Liver (tissue), 9 donors: ENCODE results near the gene IZUMO1. TPM values are rescaled to one million over a fixed set of nuclear protein-coding genes. Genes with fewer than 3 reads are reported as not detected.

Experiments used
- DNase-seq: peaks from one replicate; pipeline ENCODE4 v3.0.0-alpha.2; 2017; ENCODE audit warnings: low spot score
- H3K27ac ChIP-seq, 2 donors: one replicate each; pipeline ENCODE4 v1.7.0; 2013; ENCODE audit warnings: inconsistent platforms in 2 of 2, low read length in 2 of 2, control low read depth in 1 of 2, low read depth in 1 of 2, mild to moderate bottlenecking in 1 of 2
- H3K27me3 ChIP-seq, 4 donors: one replicate each; pipeline versions ENCODE4 v1.6.1 to v1.7.0; 2013; ENCODE audit warnings: low read length in 3 of 4, inconsistent platforms in 1 of 4, mild to moderate bottlenecking in 1 of 4, moderate library complexity in 1 of 4; ENCODE audit not compliant: control insufficient read depth in 4 of 4, insufficient read depth in 4 of 4
- H3K36me3 ChIP-seq, 4 donors: one replicate each; pipeline versions ENCODE4 v1.6.1 to v1.7.0; 2013; ENCODE audit warnings: low read length in 3 of 4, mild to moderate bottlenecking in 3 of 4, low read depth in 1 of 4, moderate library complexity in 1 of 4; ENCODE audit not compliant: control insufficient read depth in 4 of 4, insufficient read depth in 3 of 4
- H3K4me1 ChIP-seq, 4 donors: one replicate each; pipeline versions ENCODE4 v1.6.1 to v1.7.0; 2013; ENCODE audit warnings: low read length in 3 of 4, mild to moderate bottlenecking in 3 of 4, moderate library complexity in 1 of 4; ENCODE audit not compliant: control insufficient read depth in 4 of 4, insufficient read depth in 4 of 4
- H3K4me3 ChIP-seq, 3 donors: one replicate each; pipeline versions ENCODE4 v1.6.1 to v1.7.0; 2013; ENCODE audit warnings: low read length in 3 of 3, control low read depth in 1 of 3, low read depth in 1 of 3, mild to moderate bottlenecking in 1 of 3
- H3K9ac ChIP-seq, 2 donors: one replicate each; pipeline ENCODE4 v1.7.0; 2013; ENCODE audit warnings: low read length in 2 of 2, mild to moderate bottlenecking in 2 of 2, moderate library complexity in 2 of 2, control low read depth in 1 of 2, low read depth in 1 of 2
- H3K9me3 ChIP-seq, 4 donors: one replicate each; pipeline versions ENCODE4 v1.6.1 to v1.7.0; 2013; ENCODE audit warnings: low read length in 3 of 4; ENCODE audit not compliant: control insufficient read depth in 4 of 4
- EGR1 ChIP-seq, 2 donors: IDR thresholded peaks; 2 replicates each; pipeline ENCODE4 v1.6.1; 2016 to 2018; ENCODE audit warnings: antibody characterized with exemption in 2 of 2, low read depth in 2 of 2
- FOXA1 ChIP-seq: IDR thresholded peaks from 2 replicates; pipeline ENCODE4 v1.6.1; 2016; ENCODE audit warnings: antibody characterized with exemption
- FOXA2 ChIP-seq: IDR thresholded peaks from 2 replicates; pipeline ENCODE4 v1.6.1; 2016; ENCODE audit warnings: antibody characterized with exemption
- GABPA ChIP-seq, 2 donors: IDR thresholded peaks in 1 of 2; conservative IDR thresholded peaks in 1 of 2; 2 replicates each; pipeline ENCODE4 v1.6.1; 2016; ENCODE audit warnings: antibody characterized with exemption in 2 of 2, mild to moderate bottlenecking in 1 of 2, moderate library complexity in 1 of 2
- HNF4A ChIP-seq, 2 donors: conservative IDR thresholded peaks; 2 replicates each; pipeline ENCODE4 v1.6.1; 2016; ENCODE audit warnings: antibody characterized with exemption in 2 of 2, mild to moderate bottlenecking in 2 of 2
- HNF4G ChIP-seq: IDR thresholded peaks from 2 replicates; pipeline ENCODE4 v1.6.1; 2016; ENCODE audit warnings: antibody characterized with exemption
- JUND ChIP-seq, 2 donors: IDR thresholded peaks; 2 replicates each; pipeline ENCODE4 v1.6.1; 2016; ENCODE audit warnings: antibody characterized with exemption in 2 of 2
- NR2F2 ChIP-seq: IDR thresholded peaks from 2 replicates; pipeline ENCODE4 v1.6.1; 2016; ENCODE audit warnings: antibody characterized with exemption
- RAD21 ChIP-seq, 2 donors: IDR thresholded peaks; 2 replicates each; pipeline ENCODE4 v1.6.1; 2016; ENCODE audit warnings: antibody characterized with exemption in 2 of 2, mild to moderate bottlenecking in 2 of 2
- RXRA ChIP-seq, 2 donors: IDR thresholded peaks; 2 replicates each; pipeline ENCODE4 v1.6.1; 2017 to 2018; ENCODE audit warnings: antibody characterized with exemption in 2 of 2, mild to moderate bottlenecking in 1 of 2
- TAF1 ChIP-seq: conservative IDR thresholded peaks from 2 replicates; pipeline ENCODE4 v1.6.1; 2016; ENCODE audit warnings: antibody characterized with exemption, mild to moderate bottlenecking
- YY1 ChIP-seq: IDR thresholded peaks from 2 replicates; pipeline ENCODE4 v1.6.1; 2016; ENCODE audit warnings: antibody characterized with exemption, mild to moderate bottlenecking
- WGBS: extraction: QIAGEN DNeasy Blood & Tissue Kit; methylation state at CpG from one replicate; pipeline ENCODE4 v1.1.7; 2013; 5-methylcytosine and 5-hydroxymethylcytosine counted together
- polyA plus RNA-seq, 2 donors: library from polyadenylated mRNA; stranded (reverse) in 1 of 2; unstranded in 1 of 2; fragments of 200-250 nt in 1 of 2; fragments of >200 nt in 1 of 2; fragmentation: Nextera tagmentation in 1 of 2; extraction: Ambion mirVana in 1 of 2; gene quantifications; one replicate each; pipeline versions ENCODE4 v1.2.1 to v1.2.3, GENCODE V29; 2013 to 2015
- total RNA-seq, 2 donors: library from RNA; depleted of rRNA; stranded (reverse); fragments of >200 nt; gene quantifications; one replicate each; pipeline ENCODE4 v1.2.3, GENCODE V29; 2014
- TF ChIP-seq, protein P1 (sequence below): IDR thresholded peaks from 2 replicates; pipeline ENCODE4 v1.6.1; 2016; ENCODE audit warnings: antibody characterized with exemption
- TF ChIP-seq, protein P2 (sequence below): IDR thresholded peaks from 2 replicates; pipeline ENCODE4 v1.6.1; 2016; ENCODE audit warnings: antibody characterized with exemption
- TF ChIP-seq, protein P3 (sequence below): fragments of 150-350 bp; IDR thresholded peaks from 2 replicates; pipeline ENCODE4 v1.5.1; 2017; ENCODE audit warnings: improper control_type of control experiment, low read depth, low read length; ENCODE audit not compliant: missing input control
- TF ChIP-seq, protein P4 (sequence below): IDR thresholded peaks from 2 replicates; pipeline ENCODE4 v1.6.1; 2016; ENCODE audit warnings: antibody characterized with exemption
- TF ChIP-seq, protein P5 (sequence below): IDR thresholded peaks from 2 replicates; pipeline ENCODE4 v1.6.1; 2016; ENCODE audit warnings: antibody characterized with exemption, mild to moderate bottlenecking
- donor health status: healthy.
- donor health status: healthy.
- donor health status: healthy.
- donor health status: healthy.
- donor health status: healthy.

IZUMO1 gene
- total and polyA plus RNA-seq, 4 donors, result 0.33 to 0.47 TPM; not detected in 2

DNA sequence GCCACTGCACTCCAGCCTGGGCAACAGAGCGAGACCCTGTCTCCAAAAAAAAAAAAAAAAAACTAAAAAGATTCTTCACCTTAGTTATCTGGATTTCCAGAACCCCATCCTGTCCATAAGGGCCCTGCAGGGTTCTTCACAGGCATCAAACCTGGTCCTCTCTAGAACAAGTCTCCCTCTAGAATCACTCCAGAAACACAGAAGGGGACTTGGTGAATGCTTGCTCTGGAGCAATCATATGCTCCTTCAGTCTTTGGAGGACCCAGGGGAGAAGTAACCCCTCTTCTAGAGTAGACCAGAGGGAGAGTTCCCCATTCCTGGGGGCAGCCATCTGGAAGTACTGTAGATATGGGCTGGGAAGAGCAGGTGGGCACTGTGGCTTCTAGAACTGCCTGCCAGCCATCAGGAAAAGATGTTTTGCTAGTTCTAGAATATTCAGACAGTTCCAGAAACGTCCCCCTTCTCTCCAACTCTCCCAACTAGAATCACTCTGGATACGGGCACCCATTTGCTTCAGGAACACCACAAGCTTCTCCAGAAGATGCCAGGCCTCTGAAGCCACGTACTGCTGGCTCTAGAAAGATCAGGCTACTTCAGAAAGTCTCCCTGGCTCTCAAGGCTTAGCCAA lies 3.0 kb upstream of the IZUMO1 start:
- no peak for DNase-seq
- H3K4me1 ChIP-seq, result peaks cover 0 to 6% (median 3%) of the 10 kb centered on the region in 4 donors
- WGBS, result 88% methylated on average over 4 of the region's 4 CpGs
- H3K9me3 ChIP-seq, result no peaks in the 10 kb centered on the region
- TF ChIP-seq NR2F2, result no peak
- no peak for TF ChIP-seq FOXA1
- TF ChIP-seq FOXA2, result no peak
- no peak for TF ChIP-seq JUND (IDR thresholded peaks at IDR 0.05)
- no peak for TF ChIP-seq TAF1
- TF ChIP-seq, protein P1, sequence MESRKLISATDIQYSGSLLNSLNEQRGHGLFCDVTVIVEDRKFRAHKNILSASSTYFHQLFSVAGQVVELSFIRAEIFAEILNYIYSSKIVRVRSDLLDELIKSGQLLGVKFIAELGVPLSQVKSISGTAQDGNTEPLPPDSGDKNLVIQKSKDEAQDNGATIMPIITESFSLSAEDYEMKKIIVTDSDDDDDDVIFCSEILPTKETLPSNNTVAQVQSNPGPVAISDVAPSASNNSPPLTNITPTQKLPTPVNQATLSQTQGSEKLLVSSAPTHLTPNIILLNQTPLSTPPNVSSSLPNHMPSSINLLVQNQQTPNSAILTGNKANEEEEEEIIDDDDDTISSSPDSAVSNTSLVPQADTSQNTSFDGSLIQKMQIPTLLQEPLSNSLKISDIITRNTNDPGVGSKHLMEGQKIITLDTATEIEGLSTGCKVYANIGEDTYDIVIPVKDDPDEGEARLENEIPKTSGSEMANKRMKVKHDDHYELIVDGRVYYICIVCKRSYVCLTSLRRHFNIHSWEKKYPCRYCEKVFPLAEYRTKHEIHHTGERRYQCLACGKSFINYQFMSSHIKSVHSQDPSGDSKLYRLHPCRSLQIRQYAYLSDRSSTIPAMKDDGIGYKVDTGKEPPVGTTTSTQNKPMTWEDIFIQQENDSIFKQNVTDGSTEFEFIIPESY, result no peak
- H3K27ac ChIP-seq, result no peak overlapping the region
- H3K9ac ChIP-seq, result no peak overlapping the region
- no peak overlapping the region for H3K4me3 ChIP-seq
- H3K27me3 ChIP-seq, result no peaks in the 10 kb centered on the region
- H3K36me3 ChIP-seq, result no peaks in the 10 kb centered on the region

DNA sequence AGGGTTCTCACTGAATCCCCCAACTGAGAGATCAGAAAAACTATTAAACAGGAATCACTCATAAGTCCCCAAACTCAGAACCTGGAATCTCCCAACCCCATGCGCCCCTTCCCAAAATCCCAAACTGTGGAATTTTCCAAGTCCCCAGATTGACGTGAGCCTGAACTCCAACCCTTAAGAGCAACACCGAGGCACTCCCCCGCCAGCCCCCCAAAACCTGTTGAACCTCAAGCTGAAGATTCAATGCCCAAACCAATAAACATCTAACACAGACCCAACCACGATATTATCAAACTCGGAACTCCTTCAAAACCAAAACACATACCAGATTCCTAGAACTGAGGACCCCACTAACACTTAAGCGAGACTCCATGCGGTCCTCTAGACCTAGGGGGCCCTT lies 599 bp downstream of the IZUMO1 start:
- no peak overlapping the region for H3K9ac ChIP-seq
- no peaks in the 10 kb centered on the region for H3K27me3 ChIP-seq
- H3K4me1 ChIP-seq, result peaks cover 0 to 2% (median 0%) of the 10 kb centered on the region in 4 donors
- WGBS, result 73% methylated on average over 8 of the region's 8 CpGs
- TF ChIP-seq YY1 (no peak), FOXA1 (no peak), GABPA (IDR thresholded peaks at IDR 0.05 in 1 of 2, conservative IDR thresholded peaks at IDR 0.05 in 1 of 2) (no peak), RAD21 (IDR thresholded peaks at IDR 0.05) (no peak), FOXA2 (no peak), JUND (IDR thresholded peaks at IDR 0.05) (no peak), HNF4G (no peak), HNF4A (conservative IDR thresholded peaks at IDR 0.05) (no peak), RXRA (IDR thresholded peaks at IDR 0.05) (no peak), TAF1 (no peak), EGR1 (IDR thresholded peaks at IDR 0.05; ENCODE audit: low read depth in 2 of 2) (no peak)
- TF ChIP-seq, protein P2, sequence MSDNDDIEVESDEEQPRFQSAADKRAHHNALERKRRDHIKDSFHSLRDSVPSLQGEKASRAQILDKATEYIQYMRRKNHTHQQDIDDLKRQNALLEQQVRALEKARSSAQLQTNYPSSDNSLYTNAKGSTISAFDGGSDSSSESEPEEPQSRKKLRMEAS, result no peak
- TF ChIP-seq, protein P3, sequence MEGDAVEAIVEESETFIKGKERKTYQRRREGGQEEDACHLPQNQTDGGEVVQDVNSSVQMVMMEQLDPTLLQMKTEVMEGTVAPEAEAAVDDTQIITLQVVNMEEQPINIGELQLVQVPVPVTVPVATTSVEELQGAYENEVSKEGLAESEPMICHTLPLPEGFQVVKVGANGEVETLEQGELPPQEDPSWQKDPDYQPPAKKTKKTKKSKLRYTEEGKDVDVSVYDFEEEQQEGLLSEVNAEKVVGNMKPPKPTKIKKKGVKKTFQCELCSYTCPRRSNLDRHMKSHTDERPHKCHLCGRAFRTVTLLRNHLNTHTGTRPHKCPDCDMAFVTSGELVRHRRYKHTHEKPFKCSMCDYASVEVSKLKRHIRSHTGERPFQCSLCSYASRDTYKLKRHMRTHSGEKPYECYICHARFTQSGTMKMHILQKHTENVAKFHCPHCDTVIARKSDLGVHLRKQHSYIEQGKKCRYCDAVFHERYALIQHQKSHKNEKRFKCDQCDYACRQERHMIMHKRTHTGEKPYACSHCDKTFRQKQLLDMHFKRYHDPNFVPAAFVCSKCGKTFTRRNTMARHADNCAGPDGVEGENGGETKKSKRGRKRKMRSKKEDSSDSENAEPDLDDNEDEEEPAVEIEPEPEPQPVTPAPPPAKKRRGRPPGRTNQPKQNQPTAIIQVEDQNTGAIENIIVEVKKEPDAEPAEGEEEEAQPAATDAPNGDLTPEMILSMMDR, result no peak
- TF ChIP-seq, protein P4, sequence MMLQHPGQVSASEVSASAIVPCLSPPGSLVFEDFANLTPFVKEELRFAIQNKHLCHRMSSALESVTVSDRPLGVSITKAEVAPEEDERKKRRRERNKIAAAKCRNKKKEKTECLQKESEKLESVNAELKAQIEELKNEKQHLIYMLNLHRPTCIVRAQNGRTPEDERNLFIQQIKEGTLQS, result no peak
- TF ChIP-seq, protein P5, sequence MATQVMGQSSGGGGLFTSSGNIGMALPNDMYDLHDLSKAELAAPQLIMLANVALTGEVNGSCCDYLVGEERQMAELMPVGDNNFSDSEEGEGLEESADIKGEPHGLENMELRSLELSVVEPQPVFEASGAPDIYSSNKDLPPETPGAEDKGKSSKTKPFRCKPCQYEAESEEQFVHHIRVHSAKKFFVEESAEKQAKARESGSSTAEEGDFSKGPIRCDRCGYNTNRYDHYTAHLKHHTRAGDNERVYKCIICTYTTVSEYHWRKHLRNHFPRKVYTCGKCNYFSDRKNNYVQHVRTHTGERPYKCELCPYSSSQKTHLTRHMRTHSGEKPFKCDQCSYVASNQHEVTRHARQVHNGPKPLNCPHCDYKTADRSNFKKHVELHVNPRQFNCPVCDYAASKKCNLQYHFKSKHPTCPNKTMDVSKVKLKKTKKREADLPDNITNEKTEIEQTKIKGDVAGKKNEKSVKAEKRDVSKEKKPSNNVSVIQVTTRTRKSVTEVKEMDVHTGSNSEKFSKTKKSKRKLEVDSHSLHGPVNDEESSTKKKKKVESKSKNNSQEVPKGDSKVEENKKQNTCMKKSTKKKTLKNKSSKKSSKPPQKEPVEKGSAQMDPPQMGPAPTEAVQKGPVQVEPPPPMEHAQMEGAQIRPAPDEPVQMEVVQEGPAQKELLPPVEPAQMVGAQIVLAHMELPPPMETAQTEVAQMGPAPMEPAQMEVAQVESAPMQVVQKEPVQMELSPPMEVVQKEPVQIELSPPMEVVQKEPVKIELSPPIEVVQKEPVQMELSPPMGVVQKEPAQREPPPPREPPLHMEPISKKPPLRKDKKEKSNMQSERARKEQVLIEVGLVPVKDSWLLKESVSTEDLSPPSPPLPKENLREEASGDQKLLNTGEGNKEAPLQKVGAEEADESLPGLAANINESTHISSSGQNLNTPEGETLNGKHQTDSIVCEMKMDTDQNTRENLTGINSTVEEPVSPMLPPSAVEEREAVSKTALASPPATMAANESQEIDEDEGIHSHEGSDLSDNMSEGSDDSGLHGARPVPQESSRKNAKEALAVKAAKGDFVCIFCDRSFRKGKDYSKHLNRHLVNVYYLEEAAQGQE, result no peak
- TF ChIP-seq, protein P1, result no peak
- no peaks in the 10 kb centered on the region for H3K9me3 ChIP-seq
- DNase-seq, result no peak
- H3K36me3 ChIP-seq, result no peaks in the 10 kb centered on the region
- no peak overlapping the region for H3K27ac ChIP-seq
- H3K4me3 ChIP-seq, result no peak overlapping the region
